ENCODE data around the gene KIF16B.

GRCh38 chr20:16520154-16520553, 53.1 kb downstream of the KIF16B start:
- no peak for TF ChIP-seq TAF1 (IDR thresholded peaks at IDR 0.05; ENCODE audit: borderline replicate concordance, insufficient read depth, low read length)
- no peak for TF ChIP-seq POLR2AphosphoS5 (IDR thresholded peaks at IDR 0.05; ENCODE audit: low read depth, low read length)
- TF ChIP-seq SIN3A (IDR thresholded peaks at IDR 0.05; ENCODE audit: borderline replicate concordance, insufficient read depth, low read length): no peak
- TF ChIP-seq REST (IDR thresholded peaks at IDR 0.05; ENCODE audit: insufficient read depth in 1 of 2, low read depth in 2 of 2, low read length in 2 of 2): no peak
